Osteocyte (in vitro differentiated cells): ENCODE results near the gene ITGB8. TPM values are rescaled to one million over a fixed set of nuclear protein-coding genes. Genes with fewer than 3 reads are reported as not detected.

Experiments
- DNase-seq: peaks from one replicate; pipeline ENCODE4 v3.0.0; 2021; ENCODE audit warnings: mixed read lengths; ENCODE audit not compliant: unreplicated experiment; ENCODE audit errors: extremely low spot score
- H3K27ac Mint-ChIP-seq: one replicate; pipeline ENCODE4 v1.8.0; 2021; ENCODE audit warnings: mild to moderate bottlenecking, mixed read lengths; ENCODE audit not compliant: unreplicated experiment
- H3K27me3 Mint-ChIP-seq: one replicate; pipeline ENCODE4 v1.8.0; 2021; ENCODE audit warnings: mixed read lengths; ENCODE audit not compliant: unreplicated experiment
- H3K36me3 Mint-ChIP-seq: one replicate; pipeline ENCODE4 v1.8.0; 2021; ENCODE audit warnings: mixed read lengths; ENCODE audit not compliant: unreplicated experiment
- H3K4me1 Mint-ChIP-seq: one replicate; pipeline ENCODE4 v1.8.0; 2021; ENCODE audit warnings: mixed read lengths; ENCODE audit not compliant: unreplicated experiment
- H3K4me3 Mint-ChIP-seq: one replicate; pipeline ENCODE4 v1.8.0; 2021; ENCODE audit warnings: mild to moderate bottlenecking, moderate library complexity, mixed read lengths; ENCODE audit not compliant: unreplicated experiment
- H3K9me3 Mint-ChIP-seq: one replicate; pipeline ENCODE4 v1.8.0; 2021; ENCODE audit warnings: mixed read lengths; ENCODE audit not compliant: unreplicated experiment
- total RNA-seq: library from RNA; stranded (reverse); gene quantifications from 2 replicates; pipeline ENCODE4 v1.2.1, GENCODE V29; 2021
- TF ChIP-seq, protein P1 (sequence below): fragments of 200-600 bp; sonication (generic); IDR thresholded peaks from 2 replicates; pipeline ENCODE4 v1.5.0; 2021; ENCODE audit warnings: antibody characterized with exemption, mild to moderate bottlenecking, moderate library complexity

Gene ITGB8
- total RNA-seq, 1 donor from 2014 or later: 2.4 TPM

DNA sequence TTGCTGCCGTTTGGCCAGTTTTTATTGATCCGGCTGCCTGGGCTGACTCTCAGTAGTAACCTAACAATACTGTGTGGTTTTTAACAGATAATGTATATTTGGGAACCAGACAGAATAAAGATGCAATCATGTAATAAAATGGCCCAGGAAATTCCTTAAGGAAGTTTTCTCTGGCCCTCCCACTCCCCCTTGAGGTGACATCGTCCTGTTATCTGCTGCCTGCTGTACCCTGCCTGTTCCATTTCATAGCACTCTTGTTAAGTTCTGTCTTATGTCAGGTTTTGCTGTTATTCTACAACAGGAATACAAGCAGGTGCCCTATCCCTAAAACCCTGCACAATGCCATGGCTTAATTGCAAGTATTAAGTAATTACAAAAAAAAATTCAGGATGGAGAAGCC is 12.5 kb downstream of the ITGB8 start:
- Mint-ChIP-seq H3K36me3 (no peaks in the 10 kb centered on the region), H3K27ac (no peak overlapping the region), H3K27me3 (peaks cover 16% of the 10 kb centered on the region), H3K4me3 (no peak overlapping the region), H3K4me1 (no peaks in the 10 kb centered on the region), H3K9me3 (no peaks in the 10 kb centered on the region)
- no peak for DNase-seq
- TF ChIP-seq, protein P1, sequence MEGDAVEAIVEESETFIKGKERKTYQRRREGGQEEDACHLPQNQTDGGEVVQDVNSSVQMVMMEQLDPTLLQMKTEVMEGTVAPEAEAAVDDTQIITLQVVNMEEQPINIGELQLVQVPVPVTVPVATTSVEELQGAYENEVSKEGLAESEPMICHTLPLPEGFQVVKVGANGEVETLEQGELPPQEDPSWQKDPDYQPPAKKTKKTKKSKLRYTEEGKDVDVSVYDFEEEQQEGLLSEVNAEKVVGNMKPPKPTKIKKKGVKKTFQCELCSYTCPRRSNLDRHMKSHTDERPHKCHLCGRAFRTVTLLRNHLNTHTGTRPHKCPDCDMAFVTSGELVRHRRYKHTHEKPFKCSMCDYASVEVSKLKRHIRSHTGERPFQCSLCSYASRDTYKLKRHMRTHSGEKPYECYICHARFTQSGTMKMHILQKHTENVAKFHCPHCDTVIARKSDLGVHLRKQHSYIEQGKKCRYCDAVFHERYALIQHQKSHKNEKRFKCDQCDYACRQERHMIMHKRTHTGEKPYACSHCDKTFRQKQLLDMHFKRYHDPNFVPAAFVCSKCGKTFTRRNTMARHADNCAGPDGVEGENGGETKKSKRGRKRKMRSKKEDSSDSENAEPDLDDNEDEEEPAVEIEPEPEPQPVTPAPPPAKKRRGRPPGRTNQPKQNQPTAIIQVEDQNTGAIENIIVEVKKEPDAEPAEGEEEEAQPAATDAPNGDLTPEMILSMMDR: peak; percentile 37

DNA sequence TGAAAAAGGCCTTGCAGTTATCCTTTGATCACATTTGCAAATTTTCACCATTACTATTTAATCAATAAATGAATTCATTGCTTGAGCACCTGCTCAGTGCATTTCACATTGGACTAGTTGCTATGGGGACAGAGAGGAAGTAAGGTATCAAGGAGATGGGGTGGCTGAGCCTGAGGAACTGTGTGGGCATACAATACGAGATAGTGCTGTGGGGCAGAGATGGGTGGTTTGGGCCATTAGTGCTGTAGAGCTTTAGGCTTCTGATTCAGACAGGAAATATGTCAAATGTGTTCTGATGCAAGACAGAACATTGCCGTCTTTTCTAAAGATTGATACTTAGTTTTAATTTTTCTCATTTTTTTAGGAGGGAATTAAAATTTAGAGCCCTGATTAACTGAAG is 13.2 kb downstream of the ITGB8 start:
- no peak for DNase-seq
- no peaks in the 10 kb centered on the region for H3K9me3 Mint-ChIP-seq
- H3K27me3 Mint-ChIP-seq: peaks cover 22% of the 10 kb centered on the region
- no peak overlapping the region for H3K27ac Mint-ChIP-seq
- no peaks in the 10 kb centered on the region for H3K36me3 Mint-ChIP-seq
- no peaks in the 10 kb centered on the region for H3K4me1 Mint-ChIP-seq
- H3K4me3 Mint-ChIP-seq: no peak overlapping the region
- TF ChIP-seq, protein P1: no peak

DNA sequence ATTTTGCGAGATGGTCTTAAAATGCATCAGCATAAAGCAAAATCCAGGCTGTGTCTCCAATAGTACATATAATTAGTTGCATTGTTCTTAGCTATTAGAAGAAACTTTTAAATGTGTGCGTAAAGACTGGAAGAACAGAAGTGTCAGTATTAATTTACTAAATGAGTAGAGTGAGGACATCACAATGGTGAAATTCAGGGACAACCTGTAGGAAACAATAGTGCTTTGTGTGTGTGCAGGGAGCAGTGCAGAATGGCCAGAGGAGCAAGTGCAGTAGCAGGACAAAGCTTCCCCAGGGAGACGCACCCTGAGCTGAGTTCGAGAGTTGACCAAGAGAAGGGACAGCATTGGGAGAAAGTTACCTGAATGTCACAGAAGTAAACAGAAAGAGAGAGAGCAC is 13.7 kb downstream of the ITGB8 start:
- no peaks in the 10 kb centered on the region for H3K36me3 Mint-ChIP-seq
- no peaks in the 10 kb centered on the region for H3K9me3 Mint-ChIP-seq
- no peak overlapping the region for H3K4me3 Mint-ChIP-seq
- H3K4me1 Mint-ChIP-seq: no peaks in the 10 kb centered on the region
- peaks cover 22% of the 10 kb centered on the region for H3K27me3 Mint-ChIP-seq
- TF ChIP-seq, protein P1: no peak
- no peak for DNase-seq
- no peak overlapping the region for H3K27ac Mint-ChIP-seq

DNA sequence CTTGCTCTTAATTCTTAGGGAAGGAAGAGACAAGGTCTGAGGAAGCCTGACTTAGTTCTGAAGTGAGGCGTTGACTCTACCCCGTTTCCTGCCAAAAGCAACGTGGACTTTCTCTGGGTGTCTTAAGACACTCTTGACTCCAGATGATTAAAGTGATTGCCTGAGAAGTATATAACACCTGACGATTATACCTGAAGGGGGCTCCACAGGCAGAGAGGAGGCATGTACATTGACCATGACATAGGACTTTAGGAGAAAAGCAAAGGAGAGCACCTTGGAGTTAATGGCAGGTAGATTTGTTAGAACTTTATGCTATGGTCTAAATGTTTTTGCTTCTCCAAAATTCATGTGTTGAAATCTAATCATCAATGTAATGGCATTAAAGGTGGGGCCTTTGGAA is 15.9 kb downstream of the ITGB8 start:
- TF ChIP-seq, protein P1: no peak
- Mint-ChIP-seq H3K4me1 (peaks cover 11% of the 10 kb centered on the region), H3K27ac (no peak overlapping the region), H3K9me3 (no peaks in the 10 kb centered on the region), H3K36me3 (no peaks in the 10 kb centered on the region), H3K27me3 (peaks cover 19% of the 10 kb centered on the region), H3K4me3 (no peak overlapping the region)
- no peak for DNase-seq

DNA sequence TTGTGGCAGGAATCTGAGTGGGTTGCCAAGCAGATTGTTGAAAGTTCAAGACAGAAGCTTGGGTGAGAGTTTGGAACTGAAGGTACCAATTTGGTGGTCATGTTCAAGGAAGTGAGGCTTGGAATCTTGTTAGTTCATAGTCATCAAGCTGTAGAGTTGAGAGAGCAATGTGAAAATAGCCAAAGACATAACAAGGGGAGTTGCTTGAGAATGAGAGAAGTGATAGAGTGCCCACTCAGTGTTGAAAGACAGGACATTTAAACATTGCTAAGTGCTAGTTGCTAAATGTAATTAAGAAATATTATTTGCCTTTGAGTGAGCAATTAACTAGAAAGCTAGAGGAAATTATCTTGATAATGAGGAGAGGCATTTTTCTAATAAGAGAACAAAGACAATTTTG is 17.0 kb downstream of the ITGB8 start:
- Mint-ChIP-seq H3K27ac (no peak overlapping the region), H3K27me3 (peaks cover 17% of the 10 kb centered on the region), H3K36me3 (no peaks in the 10 kb centered on the region), H3K4me1 (peaks cover 22% of the 10 kb centered on the region), H3K9me3 (no peaks in the 10 kb centered on the region), H3K4me3 (no peak overlapping the region)
- TF ChIP-seq, protein P1: no peak
- no peak for DNase-seq
